Measurements from ENCODE around the gene C6orf15.
A peak's percentile ranks its signal among the peaks of the same experiment; 100 is the strongest.

Gene C6orf15

DNA sequence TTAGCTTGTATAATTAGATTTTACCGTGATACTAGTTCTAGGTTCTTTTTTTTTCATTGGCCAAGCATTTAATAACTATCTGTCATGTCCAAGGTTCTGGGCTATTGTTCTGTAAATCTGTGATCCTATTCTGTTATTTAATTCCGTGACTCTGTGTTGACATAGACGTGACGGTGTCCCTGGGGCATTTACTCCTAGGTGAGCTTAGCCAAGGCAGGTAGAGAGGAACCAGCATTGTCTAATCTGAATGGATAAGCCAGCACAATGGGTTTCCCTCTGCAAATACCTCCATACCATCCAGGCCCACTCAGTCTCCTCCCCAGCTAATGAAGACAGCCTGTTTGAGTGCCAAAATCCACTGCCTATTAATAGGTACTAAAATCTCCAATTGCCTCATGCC, 16.8 kb upstream of the C6orf15 start:
- no peak for DNase-seq

DNA sequence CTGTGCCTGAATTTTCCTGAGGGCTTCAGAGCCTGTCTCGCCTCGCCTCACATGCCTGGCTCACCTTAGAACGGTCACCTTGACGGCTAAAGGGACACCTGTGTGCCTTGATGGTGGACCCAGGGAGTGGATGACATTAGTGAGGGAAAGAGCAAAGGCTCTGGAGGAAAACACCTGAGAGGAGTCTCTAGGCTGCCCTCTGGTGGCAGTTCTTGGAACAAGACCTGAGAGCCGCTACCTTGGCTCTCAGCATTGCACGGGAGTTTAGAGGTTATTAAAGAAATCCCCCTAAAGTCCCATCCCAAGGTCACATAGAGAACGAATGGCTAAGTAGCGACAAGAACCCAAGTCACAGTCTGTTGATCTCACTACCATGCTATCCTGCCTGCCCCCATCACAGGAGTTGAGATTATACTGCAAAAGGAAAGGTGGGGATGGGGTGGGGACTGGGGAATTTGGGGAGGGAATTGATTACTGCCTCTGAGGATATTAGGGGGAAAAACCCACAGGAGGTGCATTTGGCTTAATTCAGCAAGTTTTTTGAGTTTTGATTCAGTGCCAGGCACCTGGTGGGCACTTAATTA, 15.8 kb upstream of the C6orf15 start:
- DNase-seq, result peak; percentile 40

DNA sequence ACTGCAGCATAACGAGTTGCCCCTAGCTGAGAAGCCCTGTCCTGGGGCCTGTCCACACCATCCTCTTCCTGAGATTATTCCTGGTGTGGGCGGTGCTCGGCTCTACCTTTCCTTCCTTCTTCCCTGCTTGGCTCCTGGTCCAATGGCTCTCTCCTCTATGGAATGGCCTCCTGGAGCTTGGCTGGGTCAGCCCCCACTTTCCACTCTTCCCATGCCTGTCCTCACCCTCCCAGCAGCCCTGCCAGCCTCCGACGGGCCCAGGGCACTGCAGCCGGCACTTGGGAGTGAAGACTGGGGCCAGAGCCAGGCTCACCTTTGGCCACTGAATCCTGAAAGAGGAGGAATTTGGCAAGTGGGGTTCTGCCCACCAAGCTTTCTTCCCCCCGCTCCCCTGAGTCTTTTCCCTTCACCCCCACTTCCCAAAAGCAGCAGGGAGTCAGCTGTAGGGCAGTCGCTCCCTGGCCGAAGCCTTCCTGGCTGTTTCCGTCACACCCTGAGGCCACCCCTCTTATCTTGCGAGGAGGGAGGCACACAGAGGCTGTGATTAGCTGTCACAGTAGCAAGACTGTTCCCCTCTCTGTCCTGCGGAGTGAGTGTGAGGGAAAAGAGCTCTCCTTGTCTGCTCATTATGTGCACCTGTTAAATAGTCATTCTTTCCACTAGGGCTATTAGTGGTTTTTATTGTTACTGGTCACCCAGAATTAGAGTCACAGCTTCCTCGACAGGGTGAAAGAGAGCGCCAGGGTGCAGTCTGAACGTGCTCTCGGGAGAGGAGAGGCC, 14.2 kb upstream of the C6orf15 start:
- DNase-seq, result no peak

DNA sequence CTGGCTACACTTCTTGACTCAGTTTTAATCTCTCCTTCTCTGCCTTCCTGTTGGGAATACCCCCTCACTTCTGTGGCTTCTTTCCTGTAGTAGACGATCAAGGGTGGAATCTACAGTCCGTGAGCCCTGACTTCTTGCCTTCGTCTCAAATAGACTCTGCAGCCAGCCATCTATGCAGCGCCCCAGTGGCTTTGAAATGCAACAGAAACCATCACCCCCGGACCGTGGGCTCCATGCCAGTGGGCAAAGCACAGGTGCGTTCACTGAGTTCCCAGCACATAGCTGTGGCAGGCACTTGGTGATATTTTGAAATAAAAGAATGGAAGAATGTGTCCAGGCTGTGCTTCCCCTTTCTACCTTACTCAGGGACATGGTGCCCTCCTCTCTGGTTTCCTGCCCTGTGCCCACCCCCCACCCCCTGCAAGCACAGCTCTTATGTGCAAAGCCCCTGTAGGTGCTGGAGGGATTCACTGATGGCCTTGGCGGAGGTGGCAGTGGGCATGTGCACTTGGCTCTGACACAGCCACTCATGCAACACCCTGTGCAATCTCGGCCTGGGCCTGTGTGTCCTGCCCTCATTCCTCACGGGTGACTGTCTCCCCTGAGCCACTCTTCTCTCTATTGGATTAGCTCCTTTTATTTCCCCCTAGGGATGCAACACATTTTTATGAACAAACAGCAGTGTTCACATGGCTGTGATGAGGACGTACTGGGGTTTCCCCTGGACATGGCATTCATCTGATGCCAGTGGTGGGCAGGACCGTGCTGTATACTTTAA, 13.4 kb upstream of the C6orf15 start:
- no peak for DNase-seq

DNA sequence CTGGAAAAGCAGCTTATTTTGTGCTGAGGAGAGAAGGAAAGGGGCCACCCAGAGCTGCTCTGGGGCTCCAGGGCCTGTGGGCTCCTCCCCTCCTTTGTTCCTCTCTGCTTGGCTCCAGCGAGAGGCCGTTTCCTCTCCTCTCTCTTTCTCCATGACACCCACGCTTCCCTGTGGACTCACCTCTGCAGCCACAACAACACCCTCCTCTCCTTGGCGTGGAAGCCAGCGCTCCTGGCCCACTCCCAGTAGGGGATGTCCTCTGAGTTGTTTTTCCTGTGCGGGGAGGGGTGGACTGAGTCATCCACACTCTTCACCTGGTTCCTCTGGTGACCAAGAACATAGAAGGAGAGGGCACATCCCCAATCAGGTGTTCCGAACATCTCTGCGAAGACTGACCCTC, 12.8 kb upstream of the C6orf15 start:
- no peak for DNase-seq

DNA sequence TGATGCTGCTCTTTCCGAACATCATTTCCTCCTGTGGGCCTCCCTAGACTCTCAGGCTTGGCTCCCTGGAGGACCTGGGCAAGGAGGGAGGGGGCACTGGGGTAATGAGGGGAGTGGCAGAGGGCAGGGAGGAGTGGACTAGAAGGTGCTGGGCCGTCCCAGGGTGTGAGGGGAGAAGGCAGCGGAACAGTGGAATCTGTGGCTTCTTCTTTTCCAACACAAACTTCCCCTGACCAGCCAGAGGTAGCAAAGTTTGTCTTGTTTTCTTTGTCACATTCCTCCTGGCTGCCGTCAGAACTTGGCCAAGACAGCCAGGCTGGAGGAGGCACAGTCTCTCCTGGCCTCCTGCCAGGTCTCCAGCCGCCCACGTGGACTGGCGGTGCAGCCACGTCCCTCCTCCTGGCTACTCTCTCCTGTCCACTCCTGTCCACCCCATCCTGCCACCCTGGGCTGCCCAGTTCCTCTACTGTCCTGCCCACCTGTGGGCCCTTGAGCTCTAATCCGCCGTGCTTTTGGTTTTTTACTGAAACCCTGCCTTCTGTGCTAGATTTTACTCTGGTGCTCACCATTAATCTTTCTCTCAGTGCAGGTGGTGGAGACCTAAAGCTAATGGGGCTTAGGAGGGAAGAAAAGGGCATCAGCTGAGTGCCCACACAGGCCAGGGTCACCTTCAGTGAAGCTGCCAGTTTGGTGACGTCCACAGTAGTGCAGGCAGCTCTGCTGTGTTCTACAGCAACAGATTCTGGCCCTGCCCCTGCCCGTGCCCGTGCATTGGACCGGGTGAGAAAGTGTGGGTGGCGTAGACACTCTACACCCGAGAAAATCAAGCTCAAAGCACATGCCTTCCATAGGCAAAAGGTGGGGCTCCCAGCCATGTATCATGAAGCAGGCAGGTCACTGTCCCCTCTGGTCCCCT, 10.7 kb upstream of the C6orf15 start:
- no peak for DNase-seq

DNA sequence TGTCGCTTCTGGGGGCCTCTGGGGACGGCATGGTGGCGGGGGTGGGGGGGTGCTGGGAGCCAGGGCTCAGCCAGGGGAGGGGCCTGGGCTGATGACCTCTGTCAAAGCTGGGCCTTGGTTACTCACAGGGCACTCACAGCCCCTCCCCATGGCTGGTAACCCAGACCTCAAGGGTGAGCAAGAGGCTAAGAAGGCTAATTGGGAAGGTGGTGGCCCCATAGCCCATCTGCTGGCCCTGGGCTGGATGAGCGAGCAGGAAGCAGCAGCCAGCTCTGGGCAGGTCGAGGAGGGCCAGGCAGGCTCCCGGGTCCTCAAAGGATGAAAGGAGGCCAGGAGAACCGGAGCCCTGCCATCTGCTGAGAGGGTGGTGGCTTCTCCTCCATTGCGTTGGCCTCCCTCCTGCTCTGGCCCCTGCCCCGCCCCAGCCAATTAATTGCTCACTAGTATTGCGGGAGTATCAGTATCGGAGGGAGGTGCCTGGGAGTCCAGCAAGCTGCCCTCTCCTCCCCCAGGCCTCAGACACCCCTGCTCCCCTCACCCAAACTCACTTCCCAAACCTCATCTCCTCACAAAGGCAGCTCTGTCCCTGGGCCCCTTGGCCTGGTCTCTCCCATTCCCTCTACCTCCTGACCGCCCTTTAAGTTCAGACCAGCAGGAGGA, 8.9 kb upstream of the C6orf15 start:
- no peak for DNase-seq

DNA sequence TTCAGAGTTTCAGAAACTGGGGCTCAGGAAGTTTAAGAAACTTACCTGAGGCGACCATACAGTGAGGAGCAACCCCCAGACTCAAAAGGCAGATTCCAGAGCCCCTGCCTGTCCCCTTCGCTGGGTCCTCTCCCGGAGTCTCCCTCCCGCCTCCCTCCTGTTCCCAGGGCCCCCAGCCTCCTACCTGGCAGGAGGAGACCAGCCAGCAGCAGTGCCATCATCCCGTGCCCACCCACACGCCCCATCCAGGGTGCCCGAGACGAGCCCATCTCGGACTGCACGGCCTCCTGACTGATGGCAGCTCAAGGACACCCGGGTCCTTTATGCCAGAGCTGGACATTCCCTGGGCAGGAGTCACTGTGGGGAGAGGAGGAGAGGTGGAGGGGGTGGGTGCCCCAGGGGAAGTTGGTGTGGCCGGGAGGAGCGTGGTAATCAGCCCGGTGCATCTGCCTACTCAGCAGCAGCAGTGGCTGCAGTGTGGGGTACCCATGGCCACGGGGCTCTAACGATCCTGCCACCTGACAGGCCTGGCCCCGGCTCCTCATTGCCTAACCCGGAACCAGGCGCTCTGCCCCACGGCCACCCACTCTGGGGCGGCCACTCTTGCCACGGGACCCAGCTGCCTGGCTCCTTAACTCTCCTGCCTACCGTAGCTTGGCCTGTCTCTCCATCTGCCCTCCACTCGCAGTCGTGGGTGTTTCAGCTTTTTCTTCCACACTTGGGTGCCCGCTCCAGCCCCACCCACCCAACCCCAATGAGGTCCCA, 8.0 kb upstream of the C6orf15 start, which contains the start of gene CDSN:
Gene CDSN (minus strand): TSS at position 296 of the 765 bp plus-strand sequence. CDS start 27 bp downstream, at position 269.
- no peak for DNase-seq

DNA sequence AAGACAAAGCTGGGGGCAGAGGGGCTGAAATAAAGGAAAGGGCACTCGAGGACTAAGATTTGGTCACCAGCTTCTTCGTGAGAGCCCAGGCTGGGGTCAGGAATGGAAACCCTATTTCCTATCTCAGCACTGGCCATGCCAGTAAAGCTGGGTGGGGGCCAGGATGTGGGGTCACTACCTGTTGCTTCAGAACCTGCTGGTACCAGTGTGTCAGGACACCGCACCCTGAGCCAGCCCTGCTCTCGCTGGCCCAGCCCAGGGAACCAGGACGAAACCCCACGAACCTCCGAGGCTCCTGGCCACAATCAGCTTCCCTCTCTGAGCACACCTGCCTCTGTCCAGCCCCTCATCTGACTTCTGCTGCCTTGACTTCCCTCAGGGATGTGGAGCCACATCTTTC, 5.8 kb upstream of the C6orf15 start:
- no peak for DNase-seq

DNA sequence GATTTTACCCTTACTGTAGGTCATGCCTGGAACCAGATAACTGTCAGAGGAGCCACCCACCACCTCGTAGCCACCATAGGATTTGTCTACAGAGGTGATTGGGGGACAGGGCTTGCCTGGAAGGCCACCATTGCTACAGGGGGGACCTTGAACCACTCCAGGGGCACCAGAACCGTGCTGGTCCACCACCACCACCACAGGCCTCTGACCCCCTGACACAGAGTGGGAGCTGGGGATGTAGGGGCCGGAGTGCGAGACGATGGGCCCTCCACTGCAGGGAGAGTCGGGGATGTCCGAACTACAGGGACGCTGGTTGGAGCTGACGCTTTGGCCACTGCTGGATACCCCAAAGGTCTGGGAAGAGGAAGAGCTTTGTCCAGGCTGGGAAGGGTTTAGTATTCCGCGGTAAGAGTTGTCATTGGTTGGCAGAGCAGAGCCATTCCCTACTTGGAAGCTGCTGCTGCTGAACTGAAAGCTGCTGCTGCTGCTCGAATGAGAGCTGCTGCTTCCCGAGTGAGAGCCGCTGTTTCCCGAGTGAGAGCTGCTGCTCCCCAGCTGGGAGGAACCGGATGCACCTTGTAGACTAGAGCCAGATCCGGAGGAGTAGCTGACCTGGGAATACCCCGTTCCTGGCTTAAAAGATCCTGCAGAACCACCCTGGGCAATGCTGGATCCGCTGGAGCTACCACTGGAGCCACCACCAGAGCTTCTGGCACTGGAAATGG, 4.4 kb upstream of the C6orf15 start:
- no peak for DNase-seq

DNA sequence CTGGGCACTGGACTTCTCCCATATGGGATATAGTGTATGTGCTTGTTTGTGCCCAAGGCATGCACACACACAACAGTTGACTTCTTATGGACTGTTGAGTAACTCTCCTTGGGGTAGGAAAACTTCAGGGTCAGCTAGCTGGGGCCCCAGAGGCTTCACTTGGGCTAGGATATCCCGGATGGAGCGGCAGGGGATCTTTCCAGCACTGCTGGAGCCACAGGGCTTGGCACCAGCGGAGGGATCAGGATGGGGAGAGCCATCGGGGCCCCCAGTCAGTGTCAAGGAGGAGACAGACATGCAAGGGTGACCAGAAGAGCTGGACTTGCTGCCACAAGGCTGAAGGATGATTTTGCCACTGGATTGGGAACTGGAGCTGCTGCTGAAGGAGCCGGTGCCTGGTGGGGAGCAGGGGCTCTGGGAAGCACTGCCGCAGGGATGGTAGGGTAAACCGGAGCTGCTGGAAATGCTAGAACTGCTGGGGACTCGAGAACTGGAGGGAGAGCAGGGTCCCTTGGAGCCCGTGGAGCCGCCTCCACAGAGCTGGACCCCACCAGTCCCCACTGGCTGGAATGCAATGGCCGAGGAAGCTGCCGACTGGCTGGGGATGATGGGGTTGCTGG, 3.7 kb upstream of the C6orf15 start:
- DNase-seq, result no peak

DNA sequence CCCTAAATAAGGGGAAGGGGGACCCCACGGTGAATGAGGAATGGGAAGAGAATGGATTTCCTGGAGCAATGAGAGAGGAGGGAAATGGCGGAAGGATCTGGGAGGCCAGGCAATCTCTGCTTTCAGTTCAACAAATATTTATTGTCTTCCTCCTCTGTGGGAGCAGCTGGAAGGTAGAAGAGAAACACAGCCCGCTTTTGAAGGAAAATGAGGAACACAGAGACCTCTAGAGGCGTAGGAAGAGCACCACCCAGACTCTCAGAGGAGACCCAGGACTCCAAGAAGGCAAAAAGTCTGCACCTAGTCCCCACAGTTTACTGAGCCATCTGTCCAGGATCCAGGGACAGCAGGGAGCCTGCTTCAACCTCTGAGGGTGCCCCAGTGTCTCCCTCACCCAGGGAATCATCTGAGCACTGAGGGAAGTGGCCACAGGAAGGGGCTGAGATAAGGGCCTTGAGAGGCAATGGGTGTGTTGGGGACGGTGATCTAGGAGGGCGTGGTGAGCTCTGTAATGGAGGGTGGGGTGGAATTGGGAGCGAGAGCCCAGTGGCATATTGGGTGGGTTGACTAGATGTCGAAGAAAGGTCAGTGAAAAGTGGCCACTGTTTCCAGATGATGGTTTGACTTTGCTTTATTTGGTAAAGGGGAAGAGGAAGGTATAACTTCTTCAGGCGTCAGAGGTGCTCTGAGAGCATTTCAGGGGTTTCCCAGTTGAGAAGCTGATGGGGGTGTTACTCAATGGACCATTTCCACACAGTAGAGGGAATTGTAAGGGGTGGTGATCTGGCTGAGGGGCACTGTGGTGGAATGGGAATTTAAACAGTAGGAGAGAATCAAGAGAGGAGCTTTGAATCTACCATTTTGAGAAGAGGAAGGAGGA, 2.8 kb upstream of the C6orf15 start:
- DNase-seq, result no peak

DNA sequence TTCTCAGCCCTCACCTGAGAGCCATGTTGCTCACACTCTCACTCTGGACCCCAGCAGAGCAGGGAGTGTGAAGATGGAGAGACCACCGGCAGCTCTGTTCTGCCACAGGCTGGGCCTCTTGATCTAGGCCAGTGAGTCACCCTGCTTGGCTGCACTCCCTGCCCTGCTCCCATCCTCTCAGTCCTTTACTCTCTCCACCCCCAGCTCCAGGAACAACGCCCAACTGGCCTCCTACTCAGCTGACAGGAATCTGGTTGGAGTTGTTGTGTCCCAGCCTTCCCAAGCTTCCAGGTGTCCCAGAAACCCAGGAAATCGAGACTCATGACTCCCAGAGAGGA, 2.1 kb upstream of the C6orf15 start, which contains the start of gene PSORS1C1:
Gene PSORS1C1 (plus strand): TSS at position 260 of the 338 bp plus-strand sequence. CDS start 14,833 bp downstream, outside the sequence.
- no peak for DNase-seq

DNA sequence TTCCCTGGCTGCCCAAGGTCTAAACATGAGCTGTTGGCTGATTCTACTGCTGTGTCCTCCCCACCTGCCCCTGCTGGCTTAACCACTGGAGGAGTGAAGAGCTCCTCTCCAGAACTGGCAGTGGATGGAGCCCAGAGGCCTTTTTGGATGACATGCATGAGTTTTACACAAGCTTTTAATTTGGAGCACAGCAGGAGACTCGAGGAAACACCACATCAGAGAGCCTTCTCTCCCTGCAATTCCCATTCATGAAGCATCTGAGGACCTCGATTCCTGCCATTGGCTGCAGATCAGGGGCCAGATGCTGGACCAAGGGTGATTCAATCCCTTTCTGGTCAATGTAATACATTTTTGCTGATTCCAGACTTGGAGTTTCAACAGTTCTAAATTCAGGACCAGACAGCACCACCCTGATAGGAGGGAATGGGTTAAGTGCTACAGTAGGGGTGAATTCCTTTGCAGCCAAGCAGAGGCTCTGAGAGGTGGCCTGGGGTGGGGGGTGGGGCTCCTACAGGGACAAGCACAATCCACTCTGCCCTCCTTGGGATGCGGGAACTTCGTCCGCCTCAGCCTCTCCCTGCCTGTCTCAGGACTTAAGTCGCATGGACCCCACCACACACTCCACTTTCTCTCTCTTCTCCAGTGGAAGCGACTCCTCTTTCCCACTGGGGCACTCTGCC, 1.6 kb upstream of the C6orf15 start:
- no peak for DNase-seq

DNA sequence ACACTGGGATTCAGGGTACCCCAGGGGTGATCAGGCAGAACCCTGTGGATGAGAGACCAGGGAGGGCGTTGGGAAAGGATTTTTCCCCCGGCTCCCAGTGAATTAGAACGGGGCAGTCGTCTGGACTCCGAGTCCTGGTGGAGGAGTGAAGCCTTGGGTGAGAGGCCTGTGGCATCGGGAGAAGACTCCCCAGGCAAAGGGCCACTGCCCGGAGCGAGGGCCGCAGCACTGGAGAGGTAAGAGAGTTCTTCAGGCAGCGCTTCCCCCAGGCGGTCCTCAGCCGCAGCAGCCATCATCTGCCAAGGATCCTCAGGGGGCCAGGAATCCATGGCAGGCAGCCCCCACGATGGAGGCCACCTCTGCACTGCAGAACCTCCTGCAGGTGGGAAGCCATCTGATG, 663 bp downstream of the C6orf15 start:
- DNase-seq, result no peak

DNA sequence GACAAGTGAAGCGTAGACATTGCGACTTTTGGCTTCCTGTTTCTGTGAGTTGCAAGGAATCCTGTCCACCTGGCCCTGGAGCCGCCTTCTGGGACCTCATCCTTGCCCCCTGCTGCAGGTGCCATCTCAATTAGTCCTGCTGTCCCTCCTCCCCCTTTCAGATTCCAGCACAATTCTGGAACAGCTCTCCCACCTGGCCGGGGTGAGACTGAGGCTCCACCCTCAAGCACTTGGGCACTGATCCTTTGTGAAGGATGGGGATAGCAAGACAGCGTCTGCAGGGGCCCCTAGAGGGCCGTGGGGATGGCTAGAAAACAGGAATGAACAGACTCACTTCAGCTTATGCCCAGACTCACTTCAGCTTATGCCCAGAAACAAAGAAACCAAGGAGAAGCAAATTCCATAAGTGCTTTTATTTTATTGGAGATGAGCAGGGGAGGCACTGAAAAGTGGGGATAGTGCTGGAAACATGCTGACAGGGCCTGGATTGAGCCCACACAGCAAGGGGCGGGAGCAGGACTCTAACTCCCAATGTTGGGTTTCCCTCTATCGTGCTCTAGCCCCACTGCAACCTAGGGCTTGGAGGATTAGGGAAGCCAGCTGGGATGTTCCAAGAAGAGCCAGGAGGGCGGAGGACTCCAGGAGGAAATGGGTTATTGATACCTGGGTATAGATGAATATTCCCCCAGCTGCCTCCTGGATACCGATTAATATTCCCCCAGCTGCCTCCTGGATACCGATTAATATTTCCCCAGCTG, 1.4 kb downstream of the C6orf15 start:
- DNase-seq, result no peak

DNA sequence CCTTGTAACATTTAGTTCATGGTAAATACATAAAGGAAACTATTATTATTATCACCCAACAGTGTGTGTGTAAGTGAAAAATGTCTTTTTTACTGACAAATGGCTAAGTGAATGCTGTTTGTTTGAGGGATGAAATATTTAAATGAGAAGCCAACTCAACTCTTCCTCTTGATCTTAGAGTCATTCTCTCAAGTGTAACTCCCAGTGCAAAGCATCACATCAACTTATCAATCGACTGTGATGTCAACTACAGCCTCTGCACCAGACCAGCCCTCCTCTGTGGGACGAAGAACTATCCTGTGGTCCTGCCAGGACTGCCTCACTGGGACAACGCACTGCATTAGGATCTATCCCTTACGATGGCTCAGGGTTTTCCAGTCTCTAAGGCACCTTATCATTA, 5.3 kb downstream of the C6orf15 start:
- DNase-seq, result no peak

DNA sequence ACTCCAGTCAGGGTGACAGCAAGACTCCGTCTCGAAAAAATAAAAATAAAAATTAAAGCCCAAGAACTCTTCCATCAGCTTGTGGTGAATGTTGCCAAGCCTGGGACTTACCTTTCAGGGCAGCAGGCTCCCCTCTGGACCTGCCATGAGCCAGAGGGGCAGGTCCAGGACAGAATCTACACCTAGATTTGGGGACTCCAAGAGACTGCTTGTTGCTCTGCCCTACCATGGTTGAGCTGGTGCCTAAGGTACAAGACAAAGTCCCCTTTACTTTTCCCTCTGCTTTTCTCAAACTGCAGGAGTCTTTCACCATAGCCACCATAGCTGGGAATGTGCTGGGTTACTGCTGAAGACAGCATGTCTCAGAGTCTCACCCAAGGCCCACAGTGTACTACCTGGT, 9.2 kb downstream of the C6orf15 start:
- no peak for DNase-seq
